ENCODE measurements around the gene RPUSD1. TPM values are rescaled to one million over a fixed set of nuclear protein-coding genes. Genes with fewer than 3 reads are reported as not detected.

The RPUSD1 gene
- total and polyA plus RNA-seq, 2 experiments from 2014 or later: 15.4 to 54.3 TPM

GRCh38 chr16:740764-741505, 47.2 kb downstream of the RPUSD1 start, which contains the start of gene CIAO3:
TSS of gene CIAO3 (minus strand) at chr16:740997. CDS start at chr16:740985, 12 bp downstream.
- no peaks in the 10 kb centered on the region for H3K9me2 ChIP-seq (ENCODE audit: insufficient read depth)
- peak within 1 kb of the TSS; percentile 97 for H2AFZ ChIP-seq
- peak; percentile 96 for DNase-seq
- in situ Hi-C loops (cut with MboI): no loop called here
- H3K9me3 ChIP-seq (ENCODE audit: low read depth): no peaks in the 10 kb centered on the region
- H3K79me2 ChIP-seq (ENCODE audit: insufficient read depth): no peaks in the 10 kb centered on the region; the same call in 1 of the 2 replicates
- H3K4me2 ChIP-seq (ENCODE audit: unreplicated experiment): peak within 1 kb of the TSS; percentile 92
- H3K4me1 ChIP-seq (ENCODE audit: insufficient read depth): no peaks in the 10 kb centered on the region; the same call in 1 of the 2 replicates
- 3 to 5% methylated on average over 47 to 58 of the region's 79 CpGs for WGBS, 2 experiments (ENCODE audit: low coverage in 1 of 2, low lambda C conversion rate in 2 of 2, missing lambda C conversion rate in 2 of 2)
- H3K4me3 ChIP-seq: peak within 1 kb of the TSS; percentile 89
- no peaks in the 10 kb centered on the region for H3K27me3 ChIP-seq (replicated peaks; ENCODE audit: insufficient read depth)
- no peaks in the 10 kb centered on the region for H4K20me1 ChIP-seq (ENCODE audit: insufficient read depth)
- no peaks in the 10 kb centered on the region for H3F3A ChIP-seq (ENCODE audit: insufficient read depth)
- no peak for TF ChIP-seq EZH2 (IDR thresholded peaks at IDR 0.05; ENCODE audit: insufficient read depth, poor library complexity, severe bottlenecking)
- no peak for TF ChIP-seq EZH2phosphoT487 (IDR thresholded peaks at IDR 0.05; ENCODE audit: insufficient read depth, low read depth)
- peak within 1 kb of the TSS; percentile 86 for H3K9ac ChIP-seq
- no peak within 1 kb of the TSS for H3K27ac ChIP-seq
- no peaks in the 10 kb centered on the region for H3K36me3 ChIP-seq (ENCODE audit: low read depth)

GRCh38 chr16:740459-740763, 47.8 kb downstream of the RPUSD1 start:
- Histone ChIP-seq H3K4me1 (ENCODE audit: insufficient read depth) (no peaks in the 10 kb centered on the region; the same call in 1 of the 2 replicates), H3K36me3 (ENCODE audit: low read depth) (no peaks in the 10 kb centered on the region), H3K9me3 (ENCODE audit: low read depth) (no peaks in the 10 kb centered on the region), H3K4me2 (ENCODE audit: unreplicated experiment) (peak overlapping the region; percentile 92), H3K9ac (peak overlapping the region; percentile 86), H2AFZ (peak overlapping the region; percentile 97), H3K4me3 (peak overlapping the region; percentile 89), H3K9me2 (ENCODE audit: insufficient read depth) (no peaks in the 10 kb centered on the region), H3K27me3 (replicated peaks; ENCODE audit: insufficient read depth) (no peaks in the 10 kb centered on the region), H4K20me1 (ENCODE audit: insufficient read depth) (no peaks in the 10 kb centered on the region), H3K27ac (no peak overlapping the region), H3K79me2 (ENCODE audit: insufficient read depth) (no peaks in the 10 kb centered on the region; the same call in 1 of the 2 replicates), H3F3A (ENCODE audit: insufficient read depth) (no peaks in the 10 kb centered on the region)
- TF ChIP-seq EZH2phosphoT487 (IDR thresholded peaks at IDR 0.05; ENCODE audit: insufficient read depth, low read depth): no peak
- TF ChIP-seq EZH2 (IDR thresholded peaks at IDR 0.05; ENCODE audit: insufficient read depth, poor library complexity, severe bottlenecking): no peak
- WGBS, 2 experiments (ENCODE audit: low coverage in 1 of 2, low lambda C conversion rate in 2 of 2, missing lambda C conversion rate in 2 of 2): 0 to 2% methylated on average over 11 to 21 of the region's 22 CpGs
- DNase-seq: peak; percentile 40
- in situ Hi-C loops (cut with MboI): no loop called here

- no peaks in the 10 kb centered on the region for H3K27me3 ChIP-seq (replicated peaks; ENCODE audit: insufficient read depth)
- 43 to 44% methylated on average over 37 to 38 of the region's 38 CpGs for WGBS, 2 experiments (ENCODE audit: low coverage in 1 of 2, low lambda C conversion rate in 2 of 2, missing lambda C conversion rate in 2 of 2)
- H3K4me1 ChIP-seq (ENCODE audit: insufficient read depth): no peaks in the 10 kb centered on the region; the same call in 1 of the 2 replicates
- H3K9me3 ChIP-seq (ENCODE audit: low read depth): no peaks in the 10 kb centered on the region
- H3K9me2 ChIP-seq (ENCODE audit: insufficient read depth): no peaks in the 10 kb centered on the region
- H4K20me1 ChIP-seq (ENCODE audit: insufficient read depth): no peaks in the 10 kb centered on the region
- H3K79me2 ChIP-seq (ENCODE audit: insufficient read depth): no peaks in the 10 kb centered on the region; the same call in 1 of the 2 replicates
- H3K27ac ChIP-seq: no peak overlapping the region
- TF ChIP-seq EZH2 (IDR thresholded peaks at IDR 0.05; ENCODE audit: insufficient read depth, poor library complexity, severe bottlenecking): no peak
- no peak for TF ChIP-seq EZH2phosphoT487 (IDR thresholded peaks at IDR 0.05; ENCODE audit: insufficient read depth, low read depth)
- in situ Hi-C loops (cut with MboI): no loop called here
- H3K9ac ChIP-seq: peak overlapping the region; percentile 86
- H3F3A ChIP-seq (ENCODE audit: insufficient read depth): no peaks in the 10 kb centered on the region
- peak overlapping the region; percentile 97 for H2AFZ ChIP-seq
- peak overlapping the region; percentile 89 for H3K4me3 ChIP-seq
- H3K4me2 ChIP-seq (ENCODE audit: unreplicated experiment): peak overlapping the region; percentile 92
- no peak for DNase-seq
- no peaks in the 10 kb centered on the region for H3K36me3 ChIP-seq (ENCODE audit: low read depth)
Observed at GRCh38 chr16:739560-740458, 48.4 kb downstream of the RPUSD1 start.

GRCh38 chr16:736936-737481, 51.2 kb downstream of the RPUSD1 start:
- no peaks in the 10 kb centered on the region for H3K36me3 ChIP-seq (ENCODE audit: low read depth)
- H3K79me2 ChIP-seq (ENCODE audit: insufficient read depth): no peaks in the 10 kb centered on the region; the same call in 1 of the 2 replicates
- no peak overlapping the region for H3K4me3 ChIP-seq
- H3K9me2 ChIP-seq (ENCODE audit: insufficient read depth): no peaks in the 10 kb centered on the region
- H3K4me2 ChIP-seq (ENCODE audit: unreplicated experiment): no peak overlapping the region
- 96 to 98% methylated on average over 29 of the region's 29 CpGs for WGBS, 2 experiments (ENCODE audit: low coverage in 1 of 2, low lambda C conversion rate in 2 of 2, missing lambda C conversion rate in 2 of 2)
- H3K27ac ChIP-seq: no peak overlapping the region
- no peak overlapping the region for H2AFZ ChIP-seq
- no peak overlapping the region for H3K9ac ChIP-seq
- H3K4me1 ChIP-seq (ENCODE audit: insufficient read depth): no peaks in the 10 kb centered on the region; the same call in 1 of the 2 replicates
- no peaks in the 10 kb centered on the region for H3K9me3 ChIP-seq (ENCODE audit: low read depth)
- no peak for DNase-seq
- in situ Hi-C loops (cut with MboI): no loop called here
- no peaks in the 10 kb centered on the region for H4K20me1 ChIP-seq (ENCODE audit: insufficient read depth)
- no peak for TF ChIP-seq EZH2phosphoT487 (IDR thresholded peaks at IDR 0.05; ENCODE audit: insufficient read depth, low read depth)
- TF ChIP-seq EZH2 (IDR thresholded peaks at IDR 0.05; ENCODE audit: insufficient read depth, poor library complexity, severe bottlenecking): no peak
- H3F3A ChIP-seq (ENCODE audit: insufficient read depth): no peaks in the 10 kb centered on the region
- no peaks in the 10 kb centered on the region for H3K27me3 ChIP-seq (replicated peaks; ENCODE audit: insufficient read depth)

All from GM23248 (cell line).